Neuronal stem cell (in vitro differentiated cells): ENCODE results near the gene MACROH2A2.

Experiments used
- DNase-seq: peaks from one replicate; pipeline ENCODE4 v3.0.0-alpha.2; 2013; ENCODE audit warnings: low spot score
- H2AFZ ChIP-seq: one replicate; pipeline ENCODE4 v1.6.1; 2013; ENCODE audit warnings: mild to moderate bottlenecking, low read length, inconsistent platforms
- H2AK5ac ChIP-seq: 2 replicates; pipeline ENCODE4 v1.6.1; 2013; ENCODE audit warnings: low read depth, mild to moderate bottlenecking, inconsistent platforms, low read length, moderate library complexity, mixed read lengths
- H2BK120ac ChIP-seq: 2 replicates; pipeline ENCODE4 v1.6.1; 2013; ENCODE audit warnings: low read depth, mild to moderate bottlenecking, inconsistent platforms, low read length, moderate library complexity, mixed read lengths
- H2BK12ac ChIP-seq: one replicate; pipeline ENCODE4 v1.6.1; 2013; ENCODE audit warnings: low read length, inconsistent platforms
- H2BK15ac ChIP-seq: 2 replicates; pipeline ENCODE4 v1.6.1; 2013; ENCODE audit warnings: mild to moderate bottlenecking, low read length, inconsistent platforms, mixed read lengths
- H2BK5ac ChIP-seq: one replicate; pipeline ENCODE4 v1.6.1; 2013; ENCODE audit warnings: inconsistent platforms, mild to moderate bottlenecking, low read length, moderate library complexity
- H3K14ac ChIP-seq: one replicate; pipeline ENCODE4 v1.6.1; 2013; ENCODE audit warnings: low read length, inconsistent platforms
- H3K18ac ChIP-seq: 2 replicates; pipeline ENCODE4 v1.6.1; 2013; ENCODE audit warnings: low read length, inconsistent platforms
- H3K23ac ChIP-seq: 2 replicates; pipeline ENCODE4 v1.6.1; 2013; ENCODE audit warnings: low read depth, mild to moderate bottlenecking, mixed read lengths, low read length, inconsistent platforms; ENCODE audit not compliant: poor library complexity
- H3K27ac ChIP-seq: replicated peaks from 3 replicates; pipeline ENCODE4 v1.5.1; 2013; ENCODE audit warnings: low read length, inconsistent platforms
- H3K27me3 ChIP-seq, 3 experiments: 2 replicates each; pipeline ENCODE4 v1.6.1; 2013; ENCODE audit warnings: low read length in 3 of 3, mild to moderate bottlenecking in 2 of 3, inconsistent platforms in 1 of 3, low read depth in 1 of 3, mixed read lengths in 1 of 3, moderate library complexity in 1 of 3; ENCODE audit not compliant: control insufficient read depth in 3 of 3, insufficient read depth in 3 of 3
- H3K36me3 ChIP-seq, 2 donors: replicated peaks in 1 of 2; 2 replicates each; pipeline ENCODE4 v1.6.1; 2013; ENCODE audit warnings: low read length in 2 of 2; ENCODE audit not compliant: control insufficient read depth in 2 of 2, insufficient read depth in 2 of 2
- H3K4ac ChIP-seq: 2 replicates; pipeline ENCODE4 v1.6.1; 2013; ENCODE audit warnings: inconsistent platforms, mild to moderate bottlenecking, low read length, moderate library complexity
- H3K4me1 ChIP-seq, 2 donors: 1 replicate in 1 of 2; 2 replicates in 1 of 2; pipeline ENCODE4 v1.6.1; 2013; ENCODE audit warnings: low read length in 2 of 2, low read depth in 1 of 2; ENCODE audit not compliant: control insufficient read depth in 2 of 2, insufficient read depth in 1 of 2
- H3K4me2 ChIP-seq: one replicate; pipeline ENCODE4 v1.6.1; 2013; ENCODE audit warnings: mild to moderate bottlenecking, low read length, inconsistent platforms; ENCODE audit not compliant: insufficient read depth, poor library complexity, severe bottlenecking
- H3K4me3 ChIP-seq, 2 donors: 2 replicates each; pipeline ENCODE4 v1.5.1; 2013; ENCODE audit warnings: low read length in 2 of 2, mild to moderate bottlenecking in 2 of 2, inconsistent platforms in 1 of 2, moderate library complexity in 1 of 2
- H3K79me1 ChIP-seq: one replicate; pipeline ENCODE4 v1.6.1; 2013; ENCODE audit warnings: low read depth, mild to moderate bottlenecking, inconsistent platforms, low read length, moderate library complexity
- H3K9ac ChIP-seq: one replicate; pipeline ENCODE4 v1.6.1; 2013; ENCODE audit warnings: mild to moderate bottlenecking, low read depth, low read length, inconsistent platforms; ENCODE audit not compliant: poor library complexity
- H3K9me3 ChIP-seq, 2 donors: replicated peaks in 1 of 2; 2 replicates each; pipeline versions ENCODE3 to v1.6.1; 2013; ENCODE audit warnings: low read length in 2 of 2, mild to moderate bottlenecking in 2 of 2, inconsistent platforms in 1 of 2, low read depth in 1 of 2, mixed read lengths in 1 of 2, moderate library complexity in 1 of 2; ENCODE audit not compliant: control insufficient read depth in 2 of 2, insufficient read depth in 1 of 2
- H4K8ac ChIP-seq: one replicate; pipeline ENCODE4 v1.6.1; 2013; ENCODE audit warnings: low read depth, mild to moderate bottlenecking, inconsistent platforms, low read length, moderate library complexity
- H4K91ac ChIP-seq: one replicate; pipeline ENCODE4 v1.6.1; 2013; ENCODE audit warnings: low read length, low read depth, mild to moderate bottlenecking, inconsistent platforms; ENCODE audit not compliant: poor library complexity
- WGBS, 2 donors: extraction: QIAGEN DNeasy Blood & Tissue Kit; methylation state at CpG; one replicate each; pipeline ENCODE4 v1.1.7; 2013; ENCODE audit warnings: missing lambda C conversion rate in 2 of 2, mixed read lengths in 1 of 2; ENCODE audit not compliant: insufficient read length in 2 of 2, insufficient replicate concordance in 1 of 2; ENCODE audit errors: extremely low coverage in 2 of 2; 5-methylcytosine and 5-hydroxymethylcytosine counted together

Gene MACROH2A2

GRCh38 chr10:70135684-70136083 is 83.0 kb downstream of the MACROH2A2 start:
- H3K9ac ChIP-seq: no peak overlapping the region
- no peak overlapping the region for H2BK15ac ChIP-seq
- H2BK5ac ChIP-seq: no peak overlapping the region
- no peaks in the 10 kb centered on the region for H3K79me1 ChIP-seq
- no peak overlapping the region for H3K4me2 ChIP-seq
- H3K14ac ChIP-seq: no peak overlapping the region
- H3K4me1 ChIP-seq: peaks cover 0 to 3% of the 10 kb centered on the region in 2 donors
- H3K36me3 ChIP-seq: peaks cover 0 to 2% of the 10 kb centered on the region in 2 donors
- no peak overlapping the region for H3K27ac ChIP-seq
- H2BK12ac ChIP-seq: no peak overlapping the region
- no peak overlapping the region for H3K4me3 ChIP-seq
- no peak overlapping the region for H3K4ac ChIP-seq
- no peak overlapping the region for H4K91ac ChIP-seq
- no peaks in the 10 kb centered on the region for H3K9me3 ChIP-seq
- no peak for DNase-seq
- no peak overlapping the region for H3K18ac ChIP-seq
- no peak overlapping the region for H4K8ac ChIP-seq
- H3K23ac ChIP-seq: no peak overlapping the region
- no CpG with 5 or more reads among the region's 7 CpGs for WGBS, 2 donors
- H3K27me3 ChIP-seq: peaks cover 4 to 41% (median 31%) of the 10 kb centered on the region in 3 experiments
- no peak overlapping the region for H2AK5ac ChIP-seq
- no peak overlapping the region for H2AFZ ChIP-seq
- no peak overlapping the region for H2BK120ac ChIP-seq

GRCh38 chr10:70137135-70137534 is 84.5 kb downstream of the MACROH2A2 start:
- Histone ChIP-seq H3K79me1 (no peaks in the 10 kb centered on the region), H4K8ac (no peak overlapping the region), H2BK12ac (no peak overlapping the region), H2BK15ac (no peak overlapping the region), H3K9me3 (no peaks in the 10 kb centered on the region), H2AFZ (no peak overlapping the region), H2BK120ac (no peak overlapping the region), H3K9ac (no peak overlapping the region), H3K4ac (no peak overlapping the region), H3K18ac (no peak overlapping the region), H3K4me2 (no peak overlapping the region), H3K27me3 (peaks cover 4 to 27% (median 19%) of the 10 kb centered on the region in 3 experiments), H3K4me3 (no peak overlapping the region), H3K27ac (no peak overlapping the region), H3K4me1 (peaks cover 0 to 3% of the 10 kb centered on the region in 2 donors), H3K23ac (no peak overlapping the region), H3K36me3 (peaks cover 0 to 2% of the 10 kb centered on the region in 2 donors), H2AK5ac (no peak overlapping the region), H2BK5ac (no peak overlapping the region), H4K91ac (no peak overlapping the region), H3K14ac (no peak overlapping the region)
- no peak for DNase-seq
- WGBS, 2 donors: no CpG with 5 or more reads among the region's 9 CpGs

GRCh38 chr10:70137927-70138883 is 85.6 kb downstream of the MACROH2A2 start:
- H3K79me1 ChIP-seq: no peaks in the 10 kb centered on the region
- no peak overlapping the region for H3K18ac ChIP-seq
- H2BK120ac ChIP-seq: no peak overlapping the region
- H3K27ac ChIP-seq: no peak overlapping the region
- no peak overlapping the region for H3K4ac ChIP-seq
- no peak for DNase-seq
- H3K4me3 ChIP-seq: peak overlapping the region in 1 of 2 donors; percentile 48
- no peak overlapping the region for H2BK15ac ChIP-seq
- H3K9me3 ChIP-seq: no peaks in the 10 kb centered on the region
- no peak overlapping the region for H2BK12ac ChIP-seq
- no CpG with 5 or more reads among the region's 14 CpGs for WGBS, 2 donors
- H2AK5ac ChIP-seq: no peak overlapping the region
- no peak overlapping the region for H2BK5ac ChIP-seq
- H4K91ac ChIP-seq: no peak overlapping the region
- H3K4me1 ChIP-seq: peaks cover 0 to under 1% of the 10 kb centered on the region in 2 donors
- no peak overlapping the region for H2AFZ ChIP-seq
- peak overlapping the region; percentile 60 for H3K9ac ChIP-seq
- no peak overlapping the region for H3K4me2 ChIP-seq
- no peak overlapping the region for H4K8ac ChIP-seq
- no peak overlapping the region for H3K14ac ChIP-seq
- H3K36me3 ChIP-seq: peaks cover 0 to 2% of the 10 kb centered on the region in 2 donors
- H3K27me3 ChIP-seq: peaks cover 2 to 17% (median 8%) of the 10 kb centered on the region in 3 experiments
- no peak overlapping the region for H3K23ac ChIP-seq
